HepG2 (cell line): ENCODE measurements around the gene AUH. TPM values are rescaled to one million over a fixed set of nuclear protein-coding genes. Genes with fewer than 3 reads are reported as not detected.

Experiments
- ATAC-seq: fragments of 200-7000 bp; cut with Tn5 transposase; 3 replicates; pipeline ENCODE4 v1.9.1; 2020; ENCODE audit warnings: mild to moderate bottlenecking, moderate library complexity
- BruUV-seq: library from RNA; stranded (reverse); fragments of 400-500 nt; replicated peaks from 2 replicates; lab custom pipeline; 2021; lab: Mats Ljungman, UMichigan
- CTCF ChIA-PET: fragments of 300-600 bp; formaldehyde crosslinking; extraction: SDS; loops from one replicate; lab custom pipeline; 2021; ENCODE audit warnings: low total read pairs, inconsistent platforms, low intra/inter-chr PET ratio; lab: Yijun Ruan, JAX
- POLR2A ChIA-PET: fragments of 350-600 bp; sonication (Branson Sonifier 250); formaldehyde crosslinking; loops from one replicate; lab custom pipeline; 2020; ENCODE audit warnings: antibody characterized with exemption, inconsistent platforms; lab: Yijun Ruan, JAX
- DNase-seq: peaks from one replicate; pipeline ENCODE4 v3.0.0-alpha.2; 2015; ENCODE audit warnings: low spot score
- FAIRE-seq: peaks from 3 replicates; lab custom pipeline; 2011; peaks lifted over from hg19 to GRCh38; lab: Jason Lieb, UNC
- H2AFZ ChIP-seq: one replicate; pipeline ENCODE4 v1.6.1; 2011; ENCODE audit warnings: low read length, inconsistent platforms
- H3K27ac ChIP-seq: fragments of 300-600 bp; 3 replicates; pipeline ENCODE4 v1.8.0; 2011; ENCODE audit warnings: mixed run types, mild to moderate bottlenecking, mixed read lengths, low read length, inconsistent platforms; ENCODE audit not compliant: insufficient read depth; ENCODE audit errors: extremely low read length
- H3K27me3 ChIP-seq, 2 experiments: fragments of 200-600 bp in 1 of 2; 2 replicates in 1 of 2; 3 replicates in 1 of 2; pipeline versions ENCODE4 v1.6.0 to v1.8.0; 2011; ENCODE audit warnings: low read length in 2 of 2, mild to moderate bottlenecking in 2 of 2, moderate library complexity in 2 of 2, inconsistent platforms in 1 of 2; ENCODE audit not compliant: insufficient read depth in 2 of 2, control insufficient read depth in 1 of 2
- H3K36me3 ChIP-seq, 2 experiments: fragments of 200-600 bp in 1 of 2; replicated peaks in 1 of 2; 2 replicates in 1 of 2; 3 replicates in 1 of 2; pipeline versions ENCODE4 v1.5.1 to v1.8.0; 2011; ENCODE audit warnings: low read length in 2 of 2, inconsistent platforms in 1 of 2; ENCODE audit not compliant: insufficient read depth in 2 of 2, control insufficient read depth in 1 of 2
- H3K4me1 ChIP-seq: 2 replicates; pipeline ENCODE4 v1.5.1; 2012; ENCODE audit warnings: low read length, inconsistent platforms; ENCODE audit not compliant: insufficient read depth
- H3K4me2 ChIP-seq: 2 replicates; pipeline ENCODE4 v1.6.0; 2011; ENCODE audit warnings: low read depth, low read length, inconsistent platforms
- H3K4me3 ChIP-seq, 3 experiments: fragments of 200-600 bp in 1 of 3; sonication (generic), shearing (Covaris generic) in 1 of 3; replicated peaks in 1 of 3; 2 replicates each; pipeline ENCODE4 v1.5.1; 2011 to 2016; ENCODE audit warnings: low read length in 3 of 3, inconsistent platforms in 2 of 3, low read depth in 2 of 3, mild to moderate bottlenecking in 2 of 3, control low read depth in 1 of 3, mixed read lengths in 1 of 3; ENCODE audit not compliant: insufficient read depth in 1 of 3
- H3K79me2 ChIP-seq: one replicate; pipeline ENCODE4 v1.6.1; 2011; ENCODE audit warnings: low read length, inconsistent platforms; ENCODE audit not compliant: insufficient read depth
- H3K9ac ChIP-seq: 2 replicates; pipeline ENCODE4 v1.6.0; 2011; ENCODE audit warnings: mild to moderate bottlenecking, low read depth, low read length, inconsistent platforms; ENCODE audit not compliant: insufficient read depth
- H3K9me3 ChIP-seq: 2 replicates; pipeline ENCODE4 v1.5.1; 2012; ENCODE audit warnings: mild to moderate bottlenecking, low read length
- H4K20me1 ChIP-seq: 2 replicates; pipeline ENCODE4 v1.6.0; 2011; ENCODE audit warnings: inconsistent platforms, mild to moderate bottlenecking, low read length, moderate library complexity; ENCODE audit not compliant: insufficient read depth
- ATF7 ChIP-seq, 2 experiments: fragments of 450-650 bp in 1 of 2; sonication (generic) in 1 of 2; formaldehyde crosslinking in 1 of 2; IDR thresholded peaks; 2 replicates each; pipeline versions ENCODE4 v1.4.0 to v1.6.1; 2016 to 2020; ENCODE audit warnings: antibody characterized with exemption in 1 of 2, mild to moderate bottlenecking in 1 of 2, missing genetic modification reagents in 1 of 2
- CCDC6 ChIP-seq: sonication (generic); formaldehyde crosslinking; IDR thresholded peaks from 2 replicates; pipeline ENCODE4 v1.8.1; 2022; ENCODE audit warnings: mild to moderate bottlenecking, missing genetic modification reagents, moderate library complexity
- ETV6 ChIP-seq: sonication (generic); formaldehyde crosslinking; conservative IDR thresholded peaks from 2 replicates; pipeline ENCODE4 v1.4.0; 2020; ENCODE audit warnings: missing genetic modification reagents
- FOXP1 ChIP-seq, 2 experiments: fragments of 450-650 bp in 1 of 2; IDR thresholded peaks; 2 replicates each; pipeline ENCODE4 v1.6.1; 2017 to 2018; ENCODE audit warnings: antibody characterized with exemption in 1 of 2
- MED13 ChIP-seq: sonication (generic); formaldehyde crosslinking; IDR thresholded peaks from 2 replicates; pipeline ENCODE4 v1.5.0; 2020; ENCODE audit warnings: missing genetic modification reagents
- MEIS1 ChIP-seq: sonication (generic); formaldehyde crosslinking; IDR thresholded peaks from 2 replicates; pipeline ENCODE4 v1.9.0; 2021; ENCODE audit warnings: mild to moderate bottlenecking, missing genetic modification reagents, moderate library complexity, borderline replicate concordance
- PREB ChIP-seq: sonication (generic); formaldehyde crosslinking; IDR thresholded peaks from 2 replicates; pipeline ENCODE4 v1.4.0; 2020; ENCODE audit warnings: missing genetic modification reagents
- WGBS: methylation state at CpG from one replicate; pipeline ENCODE4 v1.1.6; 2017; ENCODE audit warnings: low lambda C conversion rate; 5-methylcytosine and 5-hydroxymethylcytosine counted together
- in situ Hi-C: cut with HindIII; loops from 2 replicates; pipeline ENCODE4 v1.10.0; 2017; ENCODE audit warnings: low pct_unique_long_range_greater_than_20kb; ENCODE audit not compliant: extremely low pct_ligation_motif_present
- intact Hi-C: fragments of 100-400 bp; cut with micrococcal nuclease; formaldehyde crosslinking; loops from one replicate; pipeline ENCODE4 v1.10.0; 2022; ENCODE audit not compliant: unreplicated experiment
- polyA plus RNA-seq, 8 experiments: library from polyadenylated mRNA; depleted of rRNA in 3 of 8; stranded (reverse) in 7 of 8; unstranded in 1 of 8; fragments of >200 nt; fragmentation: Illumina TruSeq in 4 of 8; extraction: Trizol in 4 of 8; gene quantifications; 2 replicates each; pipeline versions ENCODE4 v1.2.1 to v1.2.3, GENCODE V29; 2011 to 2016; ENCODE audit warnings: low read depth in 4 of 8, missing spikeins in 1 of 8, mixed read lengths in 1 of 8; ENCODE audit not compliant: insufficient read depth in 1 of 8
- total RNA-seq, 5 experiments: library from RNA; depleted of rRNA; stranded (reverse); fragments of >200 nt; fragmentation: Illumina TruSeq; extraction: Trizol; gene quantifications; 2 replicates each; pipeline ENCODE4 v1.2.3, GENCODE V29; 2016; ENCODE audit warnings: low read depth in 1 of 5

The AUH gene
- total and polyA plus RNA-seq, 2 of the 13 experiments (the other 11 are each of a cell fraction or from before 2014, with no cell fraction given) = 25.8 to 31.9 TPM

- Histone ChIP-seq H4K20me1 (no peaks in the 10 kb centered on the region), H3K79me2 (no peaks in the 10 kb centered on the region), H3K4me3 (no peak overlapping the region), H3K27ac (no peak overlapping the region), H3K4me2 (no peak overlapping the region), H3K9ac (no peak overlapping the region), H3K36me3 (no peaks in the 10 kb centered on the region), H3K4me1 (peaks cover 17% of the 10 kb centered on the region; the same call in 1 of the 2 replicates), H3K27me3 (no peaks in the 10 kb centered on the region), H2AFZ (peak overlapping the region; percentile 62), H3K9me3 (no peaks in the 10 kb centered on the region)
- ChIA-PET POLR2A (interaction anchor here (0.8 kb wide), 2 partner anchors 14 to 38 kb away, joined by 3 to 4 read pairs; no protein-coding TSS in a partner anchor), CTCF (no interaction called here)
- in situ Hi-C loops (no loop called here), intact Hi-C loops (no loop called here)
- TF ChIP-seq MED13 (CRISPR knock-in tag) (no peak), PREB (no peak)
- no peak for FAIRE-seq
- DNase-seq = no peak
- no peak for ATAC-seq
- no TSS peak for BruUV-seq
Measured at GRCh38 chr9:91386765-91387164, 25.0 kb upstream of the AUH start.

DNA sequence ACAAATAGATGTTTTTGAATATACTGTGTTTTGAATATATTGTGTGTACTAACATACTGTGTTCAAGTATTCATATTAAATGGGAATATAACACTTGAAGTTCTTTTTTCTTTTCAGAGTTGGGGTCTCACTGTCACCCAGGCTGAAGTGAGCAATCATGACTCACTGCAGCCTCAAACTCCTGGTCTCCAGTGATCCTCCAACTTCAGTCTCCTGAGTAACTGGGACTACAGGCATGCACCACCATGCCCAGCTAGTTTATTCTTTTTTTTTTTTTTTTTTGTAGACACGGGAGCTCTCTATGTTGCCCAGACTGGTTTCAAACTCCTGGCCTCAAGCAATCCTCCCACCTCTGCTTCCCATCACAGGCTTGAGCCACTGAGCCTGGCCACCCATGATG, 23.2 kb upstream of the AUH start:
- ATAC-seq (no peak), FAIRE-seq (no peak), DNase-seq (no peak)
- Histone ChIP-seq H2AFZ (no peak overlapping the region), H3K9me3 (no peaks in the 10 kb centered on the region), H3K79me2 (no peaks in the 10 kb centered on the region), H3K9ac (no peak overlapping the region), H4K20me1 (no peaks in the 10 kb centered on the region), H3K4me2 (no peak overlapping the region), H3K27me3 (no peaks in the 10 kb centered on the region), H3K36me3 (no peaks in the 10 kb centered on the region), H3K27ac (no peak overlapping the region), H3K4me3 (no peak overlapping the region), H3K4me1 (peaks cover 17% of the 10 kb centered on the region; the same call in 1 of the 2 replicates)
- in situ Hi-C loops (no loop called here), intact Hi-C loops (no loop called here)
- no TSS peak for BruUV-seq
- 48% methylated on average over 1 of the region's 1 CpG for WGBS
- ChIA-PET CTCF (no interaction called here), POLR2A (no interaction called here)
- TF ChIP-seq ETV6 (no peak), MEIS1 (CRISPR knock-in tag) (no peak), CCDC6 (CRISPR knock-in tag) (no peak), ATF7 (IDR thresholded peaks at IDR 0.05) (no peak), ATF7 (CRISPR knock-in tag; IDR thresholded peaks at IDR 0.05) (no peak), FOXP1 (IDR thresholded peaks at IDR 0.05) (no peak), FOXP1 (CRISPR knock-in tag; IDR thresholded peaks at IDR 0.05) (no peak)
